Vagina (tissue), 2 donors: ENCODE measurements around the gene DSTYK. TPM values are rescaled to one million over a fixed set of nuclear protein-coding genes. Genes with fewer than 3 reads are reported as not detected.

ENCODE experiments used
- DNase-seq, 2 donors: peaks; one replicate each; pipeline ENCODE4 v3.0.0-alpha.2; 2017; ENCODE audit errors: extremely low spot score in 2 of 2
- H3K27ac ChIP-seq: fragments of 200-600 bp; sonication (generic); one replicate; pipeline ENCODE4 v1.5.1; 2019
- H3K27me3 ChIP-seq: fragments of 200-600 bp; sonication (generic); one replicate; pipeline ENCODE4 v1.5.1; 2019
- H3K36me3 ChIP-seq, 2 donors: fragments of 200-600 bp; sonication (generic); one replicate each; pipeline ENCODE4 v1.5.1; 2017 to 2019
- H3K4me1 ChIP-seq: fragments of 200-600 bp; sonication (generic); one replicate; pipeline ENCODE4 v1.5.1; 2019
- H3K4me3 ChIP-seq, 2 donors: fragments of 200-600 bp; sonication (generic); 1 replicate in 1 of 2; 2 replicates in 1 of 2; pipeline ENCODE4 v1.5.1; 2016 to 2019
- H3K9me3 ChIP-seq: fragments of 200-600 bp; sonication (generic); one replicate; pipeline ENCODE4 v1.5.1; 2019
- POLR2A ChIP-seq, 2 donors: fragments of 450-650 bp; IDR thresholded peaks; one replicate each; pipeline ENCODE4 v1.6.1; 2017; ENCODE audit warnings: antibody characterized with exemption in 2 of 2, mild to moderate bottlenecking in 2 of 2, moderate library complexity in 2 of 2
- POLR2AphosphoS5 ChIP-seq, 2 donors: sonication (generic); formaldehyde crosslinking; IDR thresholded peaks; one replicate each; pipeline ENCODE4 v1.9.0; 2017; ENCODE audit warnings: antibody characterized with exemption in 2 of 2, mild to moderate bottlenecking in 2 of 2, low read depth in 1 of 2; ENCODE audit not compliant: insufficient read depth in 1 of 2
- intact Hi-C: fragments of 100-400 bp; cut with DNase I; formaldehyde crosslinking; loops from one replicate; pipeline ENCODE4 v1.15.1; 2023
- total RNA-seq: library from RNA; depleted of rRNA; stranded (reverse); fragments of >200 nt; gene quantifications from one replicate; pipeline ENCODE4 v1.2.3, GENCODE V29; 2016
- TF ChIP-seq, protein P1 (sequence below), 3 experiments: fragments of 450-650 bp in 2 of 3; fragments of 200-600 bp in 1 of 3; sonication (generic) in 1 of 3; IDR thresholded peaks; one replicate each; pipeline ENCODE4 v1.5.1; 2017 to 2019; ENCODE audit warnings: antibody characterized with exemption in 3 of 3, mild to moderate bottlenecking in 2 of 3, moderate library complexity in 2 of 3

Gene DSTYK
- total RNA-seq, 1 donor from 2014 or later, result 12.0 TPM

GRCh38 chr1:205147191-205147835, 64.2 kb downstream of the DSTYK start:
- peaks cover 0 to 44% of the 10 kb centered on the region in 2 donors for H3K36me3 ChIP-seq

GRCh38 chr1:205144751-205145150, 66.8 kb downstream of the DSTYK start:
- no peak for DNase-seq
- Histone ChIP-seq H3K4me1 (peaks cover 8% of the 10 kb centered on the region), H3K27ac (no peak overlapping the region), H3K9me3 (no peaks in the 10 kb centered on the region), H3K36me3 (peaks cover 0 to 28% of the 10 kb centered on the region in 2 donors), H3K27me3 (no peaks in the 10 kb centered on the region), H3K4me3 (no peak overlapping the region)
- TF ChIP-seq, protein P1, sequence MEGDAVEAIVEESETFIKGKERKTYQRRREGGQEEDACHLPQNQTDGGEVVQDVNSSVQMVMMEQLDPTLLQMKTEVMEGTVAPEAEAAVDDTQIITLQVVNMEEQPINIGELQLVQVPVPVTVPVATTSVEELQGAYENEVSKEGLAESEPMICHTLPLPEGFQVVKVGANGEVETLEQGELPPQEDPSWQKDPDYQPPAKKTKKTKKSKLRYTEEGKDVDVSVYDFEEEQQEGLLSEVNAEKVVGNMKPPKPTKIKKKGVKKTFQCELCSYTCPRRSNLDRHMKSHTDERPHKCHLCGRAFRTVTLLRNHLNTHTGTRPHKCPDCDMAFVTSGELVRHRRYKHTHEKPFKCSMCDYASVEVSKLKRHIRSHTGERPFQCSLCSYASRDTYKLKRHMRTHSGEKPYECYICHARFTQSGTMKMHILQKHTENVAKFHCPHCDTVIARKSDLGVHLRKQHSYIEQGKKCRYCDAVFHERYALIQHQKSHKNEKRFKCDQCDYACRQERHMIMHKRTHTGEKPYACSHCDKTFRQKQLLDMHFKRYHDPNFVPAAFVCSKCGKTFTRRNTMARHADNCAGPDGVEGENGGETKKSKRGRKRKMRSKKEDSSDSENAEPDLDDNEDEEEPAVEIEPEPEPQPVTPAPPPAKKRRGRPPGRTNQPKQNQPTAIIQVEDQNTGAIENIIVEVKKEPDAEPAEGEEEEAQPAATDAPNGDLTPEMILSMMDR (IDR thresholded peaks at IDR 0.05), result no peak
- TF ChIP-seq POLR2A (IDR thresholded peaks at IDR 0.05) (no peak), POLR2AphosphoS5 (IDR thresholded peaks at IDR 0.05; ENCODE audit: insufficient read depth in 1 of 2, low read depth in 1 of 2) (no peak)
- intact Hi-C loops, result no loop called here

More at GRCh38 chr1:205147191-205147835, 64.2 kb downstream of the DSTYK start:
- Histone ChIP-seq H3K4me3 (no peak overlapping the region), H3K27ac (no peak overlapping the region), H3K9me3 (no peaks in the 10 kb centered on the region), H3K27me3 (no peaks in the 10 kb centered on the region), H3K4me1 (no peaks in the 10 kb centered on the region)
- no peak for DNase-seq
- TF ChIP-seq POLR2AphosphoS5 (IDR thresholded peaks at IDR 0.05; ENCODE audit: insufficient read depth in 1 of 2, low read depth in 1 of 2), result no peak
- TF ChIP-seq, protein P1 (IDR thresholded peaks at IDR 0.05), result no peak
- TF ChIP-seq POLR2A (IDR thresholded peaks at IDR 0.05), result no peak
- intact Hi-C loops, result no loop called here

- no peak for DNase-seq
- Histone ChIP-seq H3K36me3 (peaks cover 0 to 28% of the 10 kb centered on the region in 2 donors), H3K27me3 (no peaks in the 10 kb centered on the region), H3K9me3 (no peaks in the 10 kb centered on the region), H3K4me1 (peaks cover 8% of the 10 kb centered on the region), H3K27ac (no peak overlapping the region), H3K4me3 (no peak overlapping the region)
- intact Hi-C loops, result no loop called here
- TF ChIP-seq, protein P1 (IDR thresholded peaks at IDR 0.05), result no peak
- no peak for TF ChIP-seq POLR2AphosphoS5 (IDR thresholded peaks at IDR 0.05; ENCODE audit: insufficient read depth in 1 of 2, low read depth in 1 of 2)
- no peak for TF ChIP-seq POLR2A (IDR thresholded peaks at IDR 0.05)
Measured at GRCh38 chr1:205144046-205144720, 67.3 kb downstream of the DSTYK start.

- no peaks in the 10 kb centered on the region for H3K9me3 ChIP-seq
- H3K27ac ChIP-seq, result peak overlapping the region; percentile 28
- peaks cover 0 to 15% of the 10 kb centered on the region in 2 donors for H3K36me3 ChIP-seq
- peak overlapping the region in 1 of 2 donors; percentile 4 for H3K4me3 ChIP-seq
- intact Hi-C loops, result no loop called here
- TF ChIP-seq POLR2A (IDR thresholded peaks at IDR 0.05) (no peak), POLR2AphosphoS5 (IDR thresholded peaks at IDR 0.05; ENCODE audit: insufficient read depth in 1 of 2, low read depth in 1 of 2) (no peak)
- TF ChIP-seq, protein P1 (IDR thresholded peaks at IDR 0.05), result no peak
- no peaks in the 10 kb centered on the region for H3K27me3 ChIP-seq
- DNase-seq, result no peak
- peaks cover 8% of the 10 kb centered on the region for H3K4me1 ChIP-seq
Measured at GRCh38 chr1:205142102-205142469, 69.4 kb downstream of the DSTYK start.
